ENCODE data around the gene NFATC2.
"Not testable (repeated sequence)": the region's sequence is repeated elsewhere in the genome, so short reads cannot be mapped to it uniquely, and the experiment has no call there.

The NFATC2 gene

GRCh38 chr20:51570739-51571459 lies 28.4 kb upstream of the NFATC2 start:
- in situ Hi-C loops (cut with HindIII; ENCODE audit: low pct_ligation_motif_present, low pct_unique_long_range_greater_than_20kb, low sequenced_read_pairs): no loop called here
- DNase-seq: no peak

DNA sequence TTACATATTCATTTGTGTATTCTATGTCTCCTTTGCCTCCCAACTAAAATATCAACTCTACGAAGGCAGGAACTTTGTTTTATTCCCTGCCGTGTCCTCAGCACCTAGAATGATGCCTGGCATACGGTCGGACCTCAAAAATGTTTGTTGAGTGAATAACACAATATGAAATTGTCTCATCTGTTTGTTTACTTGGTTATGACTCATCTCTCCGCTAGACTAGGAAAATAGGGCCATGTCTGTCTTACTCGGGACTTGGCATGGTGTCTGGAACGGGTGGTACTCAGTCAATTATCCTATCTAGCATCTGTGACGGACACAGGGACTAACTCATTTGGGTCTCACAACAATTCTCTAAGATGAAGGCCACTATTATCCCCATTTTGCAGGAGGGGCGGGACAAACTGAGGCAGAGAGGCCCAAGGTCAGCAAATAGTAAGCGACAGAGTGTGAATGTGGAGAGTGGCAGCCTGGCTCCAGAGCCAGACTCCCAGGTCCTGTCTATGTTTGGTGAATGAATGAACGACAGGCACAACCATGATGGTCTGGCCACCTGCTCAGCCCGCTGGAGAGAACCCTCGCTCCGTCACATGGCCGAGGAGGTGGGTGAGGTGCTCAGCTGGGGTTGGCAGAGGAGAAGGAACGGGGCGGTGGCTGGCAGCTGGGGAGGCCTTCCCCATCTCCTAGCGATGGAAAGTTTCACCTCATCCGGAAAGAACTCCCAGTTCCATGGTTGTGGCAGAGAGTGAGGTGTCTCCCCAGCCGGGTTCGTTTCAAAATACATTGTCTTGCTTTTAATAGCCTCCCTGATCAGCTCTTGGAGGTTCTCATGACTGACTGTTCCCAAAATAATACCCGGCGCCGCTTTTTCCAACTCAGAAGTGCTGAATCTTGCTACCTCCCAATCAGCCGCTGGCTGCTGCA lies 27.6 kb upstream of the NFATC2 start:
- in situ Hi-C loops (cut with HindIII; ENCODE audit: low pct_ligation_motif_present, low pct_unique_long_range_greater_than_20kb, low sequenced_read_pairs): no loop called here
- DNase-seq: no peak

DNA sequence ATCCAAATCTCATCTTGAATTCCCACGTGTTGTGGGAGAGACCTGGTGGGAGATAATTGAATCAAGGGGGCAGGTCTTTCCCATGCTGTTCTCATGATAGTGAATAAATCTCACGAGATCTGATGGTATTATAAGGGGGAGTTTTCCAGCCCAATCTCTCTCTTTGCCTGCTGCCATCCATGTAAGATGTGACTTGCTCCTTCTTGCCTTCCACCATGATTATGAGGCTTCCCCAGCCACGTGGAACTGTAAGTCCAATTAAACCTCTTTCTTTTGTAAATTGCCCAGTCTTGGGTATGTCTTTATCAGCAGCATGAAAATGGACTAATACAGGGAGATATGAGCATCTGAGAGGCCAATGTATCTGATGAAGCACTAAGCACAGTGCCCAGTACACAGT lies 26.0 kb upstream of the NFATC2 start:
- in situ Hi-C loops (cut with HindIII; ENCODE audit: low pct_ligation_motif_present, low pct_unique_long_range_greater_than_20kb, low sequenced_read_pairs): not testable (repeated sequence)

DNA sequence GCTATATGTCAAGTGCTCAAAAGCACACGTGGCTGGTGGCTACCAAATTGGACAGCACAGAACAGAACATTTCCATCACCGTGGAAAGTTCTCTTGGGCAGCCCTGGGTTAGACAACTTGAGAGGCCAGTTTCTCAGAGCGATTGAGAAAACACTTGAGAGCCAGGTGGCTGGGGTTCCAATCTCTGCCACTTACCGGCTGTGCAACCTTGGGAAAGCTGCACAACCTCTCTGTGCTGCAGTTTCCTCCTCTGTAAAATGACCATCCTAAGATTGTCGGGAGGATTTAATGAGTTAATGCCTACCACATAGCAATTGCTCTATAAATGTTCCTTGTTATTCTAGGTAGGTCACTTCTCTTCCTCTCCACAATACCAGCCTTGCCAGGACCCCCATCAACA lies 25.1 kb upstream of the NFATC2 start:
- no peak for DNase-seq
- in situ Hi-C loops (cut with HindIII; ENCODE audit: low pct_ligation_motif_present, low pct_unique_long_range_greater_than_20kb, low sequenced_read_pairs): no loop called here

More for the DNA sequence above, 26.0 kb upstream of the NFATC2 start:
- DNase-seq: not testable (repeated sequence)

DNA sequence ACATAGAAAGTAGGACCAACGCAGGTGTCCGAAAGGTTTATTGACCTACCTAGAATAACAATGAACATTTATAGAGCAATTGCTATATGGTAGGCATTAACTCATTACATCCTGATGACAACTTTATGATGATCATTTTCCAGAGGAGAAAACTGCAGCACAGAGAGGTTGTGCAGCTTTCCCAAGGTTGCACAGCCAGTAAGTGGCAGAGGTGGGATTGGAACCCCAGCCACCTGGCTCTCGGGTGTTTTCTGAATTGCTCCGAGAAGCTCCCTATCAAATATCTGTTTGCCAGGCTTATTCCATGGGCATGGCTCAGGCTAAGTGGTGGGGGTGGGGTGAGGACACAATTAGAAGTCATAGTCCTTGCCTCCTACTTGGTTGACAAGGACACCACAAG lies 24.1 kb upstream of the NFATC2 start:
- in situ Hi-C loops (cut with HindIII; ENCODE audit: low pct_ligation_motif_present, low pct_unique_long_range_greater_than_20kb, low sequenced_read_pairs): no loop called here

DNA sequence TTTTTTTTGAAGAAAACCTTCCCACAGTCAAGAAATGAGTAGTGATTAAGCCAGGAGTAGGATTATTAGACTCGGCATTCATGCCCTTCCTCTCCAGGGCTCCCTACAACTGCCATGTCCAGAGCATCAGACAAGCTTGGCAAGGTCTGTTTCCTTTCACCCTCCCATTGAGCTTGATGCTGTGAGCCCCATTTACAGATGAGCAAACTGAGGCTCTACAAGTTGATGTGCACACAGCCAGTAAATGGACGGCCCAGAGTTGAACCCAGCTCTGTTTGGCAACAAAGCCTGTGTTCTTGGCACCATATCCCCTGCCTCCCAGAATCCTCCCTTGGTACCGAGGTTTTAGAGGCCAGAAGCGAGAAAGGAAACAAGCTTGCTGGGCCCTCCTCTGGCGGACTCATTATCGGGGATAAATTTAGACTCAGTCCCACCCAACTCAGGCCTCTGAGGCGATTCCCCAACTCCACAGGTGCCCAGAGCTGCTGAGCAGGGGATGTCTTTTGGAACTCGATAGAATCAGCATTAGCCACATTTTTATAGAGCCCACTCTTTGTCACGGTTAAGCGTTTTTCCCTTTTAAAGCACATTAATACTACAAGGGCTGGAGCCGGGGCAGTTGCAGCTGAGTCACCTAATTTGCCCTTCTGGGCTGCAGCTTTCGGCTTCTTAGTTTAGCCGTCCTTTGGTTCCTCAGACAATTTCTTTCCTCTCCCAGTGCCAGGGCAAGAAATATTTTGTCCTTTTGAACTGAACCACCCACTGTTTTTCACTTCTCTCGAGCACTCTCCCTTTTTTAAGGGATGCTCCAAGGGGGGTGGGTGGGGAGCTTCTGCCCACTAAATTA lies 23.0 kb upstream of the NFATC2 start:
- in situ Hi-C loops (cut with HindIII; ENCODE audit: low pct_ligation_motif_present, low pct_unique_long_range_greater_than_20kb, low sequenced_read_pairs): no loop called here
- no peak for DNase-seq

More for the DNA sequence above, 24.1 kb upstream of the NFATC2 start:
- DNase-seq: no peak

GRCh38 chr20:51563486-51564332 lies 21.2 kb upstream of the NFATC2 start:
- in situ Hi-C loops (cut with HindIII; ENCODE audit: low pct_ligation_motif_present, low pct_unique_long_range_greater_than_20kb, low sequenced_read_pairs): no loop called here
- DNase-seq: peak; percentile 60

GRCh38 chr20:51563174-51563485 lies 20.6 kb upstream of the NFATC2 start:
- DNase-seq: no peak
- in situ Hi-C loops (cut with HindIII; ENCODE audit: low pct_ligation_motif_present, low pct_unique_long_range_greater_than_20kb, low sequenced_read_pairs): no loop called here

GRCh38 chr20:51562332-51563173 lies 20.0 kb upstream of the NFATC2 start:
- DNase-seq: peak; percentile 77
- in situ Hi-C loops (cut with HindIII; ENCODE audit: low pct_ligation_motif_present, low pct_unique_long_range_greater_than_20kb, low sequenced_read_pairs): no loop called here

DNA sequence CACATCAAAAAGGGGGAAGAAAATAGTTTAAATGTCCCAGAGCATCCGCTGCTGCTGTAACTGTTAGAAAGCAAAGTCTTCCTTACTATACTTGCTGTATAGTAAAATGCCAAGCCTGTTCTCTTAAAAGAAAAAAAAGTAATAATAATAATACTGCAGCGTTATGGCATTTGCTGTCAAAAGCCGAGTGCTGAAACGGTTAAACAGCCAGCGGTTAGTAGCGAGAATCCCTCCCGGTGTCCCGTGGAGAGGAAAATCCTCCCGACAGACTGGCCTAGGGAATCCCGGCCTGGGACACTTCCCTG lies 19.5 kb upstream of the NFATC2 start:
- in situ Hi-C loops (cut with HindIII; ENCODE audit: low pct_ligation_motif_present, low pct_unique_long_range_greater_than_20kb, low sequenced_read_pairs): no loop called here
- DNase-seq: peak; percentile 8

- in situ Hi-C loops (cut with HindIII; ENCODE audit: low pct_ligation_motif_present, low pct_unique_long_range_greater_than_20kb, low sequenced_read_pairs): no loop called here
- no peak for DNase-seq
These were observed 18.2 kb upstream of the NFATC2 start for GRCh38 chr20:51560550-51561307.

DNA sequence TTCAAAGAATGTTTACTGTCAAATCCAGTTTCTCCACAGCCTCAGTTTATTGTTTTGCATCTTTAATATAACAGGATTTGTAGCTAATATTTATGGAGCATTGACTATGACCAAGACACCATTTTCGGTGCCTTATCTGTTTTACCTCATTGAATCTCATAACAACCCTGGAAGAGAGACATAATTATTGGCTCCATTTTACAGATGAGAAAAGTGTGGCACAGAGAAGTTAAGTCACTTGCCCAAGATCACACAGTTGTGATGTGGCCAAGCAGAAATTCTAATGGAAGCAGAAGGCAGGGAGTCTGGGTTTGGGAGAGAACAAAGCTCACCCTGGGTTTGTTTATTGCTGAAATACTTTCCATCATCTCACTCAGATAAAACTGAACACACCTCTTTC lies 17.5 kb upstream of the NFATC2 start:
- in situ Hi-C loops (cut with HindIII; ENCODE audit: low pct_ligation_motif_present, low pct_unique_long_range_greater_than_20kb, low sequenced_read_pairs): no loop called here
- no peak for DNase-seq

- no peak for DNase-seq
- in situ Hi-C loops (cut with HindIII; ENCODE audit: low pct_ligation_motif_present, low pct_unique_long_range_greater_than_20kb, low sequenced_read_pairs): no loop called here
These were observed 12.1 kb upstream of the NFATC2 start for GRCh38 chr20:51554538-51555165.

DNA sequence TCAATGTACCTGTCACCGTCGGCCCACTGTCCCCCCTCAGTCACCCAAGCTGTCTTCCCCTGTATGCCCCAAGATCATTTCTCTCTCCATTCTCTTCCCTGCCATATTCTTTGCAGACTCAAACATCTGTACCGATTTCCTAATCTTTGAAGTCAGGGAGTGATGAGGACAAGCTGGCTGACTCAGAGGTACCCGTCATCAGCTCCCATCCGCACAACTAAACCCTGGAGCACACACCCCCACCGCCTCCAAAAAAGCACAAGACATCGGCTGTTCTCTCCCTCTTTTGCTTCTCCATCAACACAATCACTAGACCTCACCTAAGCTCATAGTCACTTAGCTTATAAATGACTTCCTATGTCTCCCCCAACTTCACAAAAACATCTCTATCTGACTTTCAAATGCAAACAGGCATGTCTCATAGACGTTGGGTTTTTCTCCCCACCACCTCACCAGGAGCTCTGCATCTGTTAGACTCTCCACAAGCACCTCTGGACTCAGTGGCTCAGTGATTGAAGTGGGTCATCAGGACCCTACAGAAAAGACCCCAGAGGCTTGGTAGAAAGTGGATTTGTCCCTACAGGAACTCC lies 11.5 kb upstream of the NFATC2 start:
- no peak for DNase-seq
- in situ Hi-C loops (cut with HindIII; ENCODE audit: low pct_ligation_motif_present, low pct_unique_long_range_greater_than_20kb, low sequenced_read_pairs): no loop called here

- no peak for DNase-seq
- in situ Hi-C loops (cut with HindIII; ENCODE audit: low pct_ligation_motif_present, low pct_unique_long_range_greater_than_20kb, low sequenced_read_pairs): no loop called here
These were observed 8.7 kb upstream of the NFATC2 start for GRCh38 chr20:51551186-51551585.

- in situ Hi-C loops (cut with HindIII; ENCODE audit: low pct_ligation_motif_present, low pct_unique_long_range_greater_than_20kb, low sequenced_read_pairs): no loop called here
- no peak for DNase-seq
These were observed 7.0 kb upstream of the NFATC2 start for GRCh38 chr20:51549474-51549873.

Data from ACHN (cell line).